Measurements from ENCODE around the gene SDK1.
A peak's percentile ranks its signal among the peaks of the same experiment; 100 is the strongest.

The SDK1 gene

GRCh38 chr7:3825491-3825890, 524.4 kb downstream of the SDK1 start:
- DNase-seq, result no peak

GRCh38 chr7:3832199-3832598, 531.1 kb downstream of the SDK1 start:
- DNase-seq, result no peak

DNA sequence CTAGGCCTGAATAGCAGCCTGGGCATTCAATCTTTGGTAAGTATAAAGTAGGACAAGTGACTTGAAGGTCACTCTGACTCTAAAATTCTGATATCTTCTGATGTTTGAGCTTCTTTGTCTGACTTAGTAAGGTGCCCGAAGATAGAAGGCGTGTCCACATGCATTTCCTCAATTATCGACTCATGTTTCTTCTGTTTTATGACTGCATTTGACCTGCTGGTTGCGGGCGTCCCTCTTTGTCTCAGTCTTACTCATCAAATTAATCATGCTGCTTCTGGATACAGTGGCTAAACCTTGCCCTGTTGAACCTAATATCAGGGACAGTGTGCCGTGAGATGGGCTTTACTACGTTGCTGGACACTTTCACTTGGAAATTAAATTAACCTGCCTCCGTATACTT, 534.1 kb downstream of the SDK1 start:
- no peak for DNase-seq

GRCh38 chr7:3836855-3837254, 535.8 kb downstream of the SDK1 start:
- DNase-seq, result no peak

DNA sequence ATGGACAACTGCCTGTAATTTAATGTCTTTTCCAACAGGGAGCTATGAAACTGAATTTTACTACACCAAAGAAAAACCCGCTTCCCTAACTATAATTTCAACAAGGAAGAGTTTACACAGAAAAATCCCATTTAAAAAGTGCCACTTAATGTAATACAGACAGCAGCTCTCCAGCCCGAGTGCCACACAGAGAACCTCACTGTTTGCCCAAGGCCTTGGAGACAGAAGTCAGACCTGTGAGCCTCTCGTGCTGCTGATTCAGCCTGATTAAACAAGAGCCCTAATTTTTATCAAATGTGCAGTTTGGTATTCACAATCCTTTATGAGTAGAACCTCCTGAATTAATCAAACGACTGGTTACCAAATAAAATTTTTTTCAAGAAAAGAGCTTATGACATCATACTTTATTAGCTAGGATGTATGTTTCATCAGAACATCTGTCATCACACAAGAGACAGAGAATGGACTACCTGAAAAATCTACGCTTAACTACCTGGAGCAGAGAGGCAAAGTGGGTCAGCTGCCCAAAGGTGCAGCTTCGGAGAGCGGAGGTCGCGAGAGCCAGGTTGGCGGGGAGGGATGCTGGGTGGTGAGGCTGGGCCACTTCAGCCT, 543.6 kb downstream of the SDK1 start:
- no peak for DNase-seq

GRCh38 chr7:3846738-3847137, 545.7 kb downstream of the SDK1 start:
- no peak for DNase-seq

DNA sequence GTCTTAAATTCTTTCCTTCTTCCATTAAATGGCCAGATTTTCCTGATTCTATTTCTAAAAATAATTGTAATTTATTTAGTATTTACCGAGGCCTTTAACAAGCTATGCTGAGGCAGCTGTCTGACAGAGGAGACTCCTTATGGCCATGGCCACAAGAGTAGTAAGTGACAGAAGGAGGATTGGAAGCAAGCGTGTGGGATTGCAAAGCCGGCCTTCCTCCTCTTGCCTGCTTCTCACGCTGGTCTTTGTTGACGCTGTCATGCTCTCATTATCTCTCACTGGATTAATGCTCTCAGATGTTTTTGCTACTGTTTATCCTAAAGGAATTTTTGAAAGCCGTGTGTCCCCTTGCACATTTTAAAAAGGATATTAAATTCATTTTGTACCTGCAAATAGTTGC, 546.3 kb downstream of the SDK1 start:
- DNase-seq, result no peak

- no peak for DNase-seq
These were observed 558.4 kb downstream of the SDK1 start for GRCh38 chr7:3859431-3859830.

DNA sequence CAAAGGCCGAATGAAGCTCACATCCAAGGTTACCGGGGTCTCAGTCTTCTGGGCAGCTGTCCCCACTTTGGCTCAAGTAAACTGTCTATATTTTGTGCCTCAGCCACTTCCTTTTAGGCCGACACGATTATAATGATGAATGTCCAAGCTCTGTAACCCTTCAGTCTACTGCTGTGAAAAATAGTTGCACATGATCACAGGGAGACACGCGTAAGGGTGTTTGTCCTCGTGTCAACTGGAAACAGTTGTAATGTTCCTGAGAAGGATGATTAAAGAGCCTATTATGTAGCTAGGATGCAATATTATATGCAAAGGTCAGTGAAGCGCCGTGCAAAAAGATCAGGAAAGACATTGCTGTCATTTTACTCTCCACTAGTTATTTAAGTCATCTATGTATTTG, 559.9 kb downstream of the SDK1 start:
- DNase-seq, result no peak

DNA sequence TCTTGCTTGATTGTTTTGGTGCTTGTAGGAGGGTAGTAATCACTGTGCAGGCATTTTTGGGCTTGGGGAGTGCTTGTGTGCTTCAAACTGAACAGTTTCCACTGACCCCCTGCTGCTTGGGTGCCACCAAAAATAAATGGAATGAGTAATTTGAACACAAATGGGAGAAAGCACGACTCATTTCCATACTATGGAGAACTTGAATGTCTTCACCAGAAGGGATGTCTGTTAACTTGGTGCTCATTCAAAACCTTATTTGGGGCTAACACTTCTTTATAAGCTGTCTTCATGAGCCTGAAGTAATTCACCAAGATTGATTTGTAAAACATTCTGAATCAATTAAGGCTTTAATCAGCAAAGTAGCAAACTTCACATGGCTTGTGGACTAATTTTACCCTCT, 560.3 kb downstream of the SDK1 start:
- DNase-seq, result no peak

GRCh38 chr7:3861941-3862340, 560.9 kb downstream of the SDK1 start:
- no peak for DNase-seq

- no peak for DNase-seq
These were observed 561.7 kb downstream of the SDK1 start for GRCh38 chr7:3862774-3863173.

GRCh38 chr7:3866277-3866676, 565.2 kb downstream of the SDK1 start:
- DNase-seq, result no peak

- DNase-seq, result no peak
These were observed 566.8 kb downstream of the SDK1 start for GRCh38 chr7:3867863-3868262.

DNA sequence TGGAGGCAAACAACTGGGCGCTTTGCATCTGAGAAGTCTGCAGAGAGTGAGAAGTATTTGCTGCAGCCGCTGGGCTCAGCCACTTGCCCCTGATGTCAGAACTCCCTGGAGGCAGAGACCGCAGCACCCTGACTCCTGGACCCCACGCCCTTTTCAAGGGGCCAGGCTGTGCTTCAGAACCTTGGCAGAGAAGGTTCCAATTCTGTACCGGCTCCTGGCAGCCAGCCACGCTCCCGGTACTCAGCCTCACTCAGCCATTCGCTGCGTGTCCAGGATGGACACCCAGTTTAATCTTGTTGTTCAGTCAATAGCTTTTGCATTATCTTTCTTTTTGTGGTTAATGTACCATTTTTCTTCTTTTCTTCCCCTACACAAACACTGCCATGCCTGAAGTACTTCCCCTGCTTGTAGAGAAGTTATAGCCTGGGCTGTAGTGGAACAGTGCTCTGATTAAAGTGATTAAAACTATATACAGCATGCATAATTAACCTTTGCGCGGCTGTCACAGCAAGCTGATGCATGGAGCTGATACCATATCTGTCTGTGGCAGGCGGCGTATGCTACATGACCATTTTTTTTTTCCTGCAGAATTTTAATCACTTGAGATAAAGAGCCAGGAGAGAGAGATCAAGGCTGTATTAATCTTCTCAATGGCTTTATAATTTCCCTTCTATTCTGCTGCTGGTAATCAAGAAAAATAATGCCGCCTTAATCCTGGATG, 578.5 kb downstream of the SDK1 start:
- no peak for DNase-seq

DNA sequence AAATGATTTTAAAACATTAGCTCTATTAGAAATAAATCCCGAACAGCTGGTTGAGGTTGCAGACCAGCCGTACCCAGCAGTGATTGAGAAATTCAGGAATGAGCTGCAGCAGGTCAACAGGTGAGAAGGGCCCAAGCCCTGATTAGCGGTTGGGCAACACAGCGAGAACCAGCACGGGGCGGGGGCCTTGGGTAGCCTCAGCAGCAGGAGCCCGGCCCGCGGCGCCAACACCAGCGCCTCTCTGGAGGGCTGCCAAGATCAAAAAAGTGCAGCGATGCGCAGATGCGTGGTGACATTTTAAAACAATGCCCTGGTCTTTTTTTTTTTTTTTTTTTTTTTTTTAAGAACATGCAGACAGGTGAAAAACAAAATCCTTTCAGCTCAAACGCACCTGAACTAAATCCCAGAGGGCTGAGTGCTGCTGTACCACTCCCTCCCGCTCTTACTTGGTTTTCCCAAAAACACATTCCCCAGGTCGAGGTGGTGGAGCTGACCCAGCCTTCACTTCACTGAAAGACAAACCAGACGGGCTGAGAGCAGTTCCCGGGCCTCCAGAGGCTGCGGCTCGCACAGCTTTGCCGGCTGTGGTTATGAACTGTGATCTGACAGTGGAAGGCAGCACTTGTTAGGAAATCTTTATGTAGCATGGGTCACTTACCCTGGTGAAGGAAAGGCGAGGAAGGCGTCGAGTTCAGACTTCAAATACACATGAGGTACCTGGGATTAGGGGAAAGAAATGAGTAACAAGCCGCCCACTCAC, 579.4 kb downstream of the SDK1 start:
- peak; percentile 61 for DNase-seq

- DNase-seq, result no peak
These were observed 581.7 kb downstream of the SDK1 start for GRCh38 chr7:3882782-3883181.

GRCh38 chr7:3884543-3884942, 583.5 kb downstream of the SDK1 start:
- DNase-seq, result no peak

DNA sequence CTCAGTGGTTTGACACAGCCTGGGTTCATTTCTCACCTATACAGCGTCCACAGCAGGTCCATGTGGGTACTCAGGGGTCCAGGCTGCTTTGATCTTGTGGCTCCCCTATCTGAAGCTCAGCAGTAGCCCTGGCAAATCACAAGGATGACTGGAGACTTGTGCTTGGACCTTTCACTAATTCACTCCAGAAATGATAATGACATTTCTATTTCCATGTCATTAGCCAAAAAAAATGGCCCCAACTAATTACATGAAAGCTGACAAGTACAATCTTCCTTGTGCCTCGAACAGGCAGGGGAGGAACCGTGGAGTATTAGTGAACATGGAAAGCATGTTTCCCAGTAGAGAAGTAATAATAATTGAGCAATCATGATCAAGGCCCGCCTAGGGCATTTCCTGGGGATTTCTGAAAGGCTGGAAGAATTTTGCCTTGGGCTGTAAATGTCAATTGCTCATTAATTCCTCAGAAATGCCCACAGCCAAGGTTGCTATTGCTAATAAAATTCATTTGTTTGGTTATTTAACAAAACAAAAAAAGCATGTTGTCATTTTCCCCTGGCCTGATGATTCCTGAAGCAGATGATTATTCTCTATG, 586.1 kb downstream of the SDK1 start:
- DNase-seq, result no peak

- no peak for DNase-seq
These were observed 587.0 kb downstream of the SDK1 start for GRCh38 chr7:3888096-3888495.

GRCh38 chr7:3892157-3892556, 591.1 kb downstream of the SDK1 start:
- DNase-seq, result no peak

GRCh38 chr7:3892686-3893085, 591.6 kb downstream of the SDK1 start:
- DNase-seq, result no peak

DNA sequence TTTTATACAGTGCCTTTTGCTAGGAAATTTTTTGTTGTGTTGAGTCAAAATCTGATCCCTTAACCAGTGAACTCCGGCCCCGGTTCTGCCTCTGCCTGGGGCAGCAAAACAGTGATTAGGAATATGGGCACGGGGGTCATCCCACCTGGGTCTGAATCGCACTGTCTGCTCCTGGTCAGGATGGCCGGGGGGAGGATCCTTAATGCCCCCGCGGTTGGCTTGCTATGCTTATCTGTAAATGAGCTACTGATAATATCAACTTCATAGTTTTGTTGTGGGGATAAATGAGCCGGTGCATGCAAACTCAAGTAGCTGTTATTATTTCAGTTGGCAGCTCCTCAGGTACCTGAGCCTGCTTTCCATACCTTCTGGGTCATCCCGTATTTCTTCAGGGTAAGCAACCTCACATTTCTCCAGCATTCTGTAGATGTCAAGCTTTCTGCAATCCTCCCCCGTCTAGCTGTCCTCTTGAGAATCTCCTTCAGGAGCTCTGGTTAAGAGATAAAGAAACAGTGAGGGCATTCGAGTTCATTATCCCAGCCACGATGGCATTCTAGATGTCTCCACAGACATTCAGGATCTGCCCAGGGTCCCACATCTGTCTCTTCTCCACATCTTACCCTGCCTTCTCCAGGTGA, 592.2 kb downstream of the SDK1 start:
- DNase-seq, result no peak
